ENCODE data around the gene CHRNA3.

The CHRNA3 gene

DNA sequence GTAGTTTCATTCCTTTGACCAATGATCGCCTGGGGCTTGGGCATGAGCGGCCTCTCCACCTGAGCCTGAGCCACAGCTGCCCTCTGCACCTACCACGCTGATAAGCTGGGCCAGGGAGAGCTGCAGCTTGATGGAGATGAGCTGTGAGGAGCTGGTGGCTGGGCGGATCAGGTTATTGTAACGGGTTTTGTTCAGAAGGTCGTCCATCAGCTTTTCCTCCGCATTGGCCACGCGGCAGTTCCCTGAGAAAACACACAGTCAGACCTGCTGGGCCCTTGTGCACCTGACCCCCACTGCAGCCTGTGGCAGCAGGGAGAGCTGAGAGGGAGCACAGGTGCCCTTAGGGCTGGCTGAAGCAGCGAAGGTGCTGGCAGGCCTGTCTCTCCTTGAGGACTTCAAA, 14.6 kb upstream of the CHRNA3 start:
- no peak for DNase-seq

DNA sequence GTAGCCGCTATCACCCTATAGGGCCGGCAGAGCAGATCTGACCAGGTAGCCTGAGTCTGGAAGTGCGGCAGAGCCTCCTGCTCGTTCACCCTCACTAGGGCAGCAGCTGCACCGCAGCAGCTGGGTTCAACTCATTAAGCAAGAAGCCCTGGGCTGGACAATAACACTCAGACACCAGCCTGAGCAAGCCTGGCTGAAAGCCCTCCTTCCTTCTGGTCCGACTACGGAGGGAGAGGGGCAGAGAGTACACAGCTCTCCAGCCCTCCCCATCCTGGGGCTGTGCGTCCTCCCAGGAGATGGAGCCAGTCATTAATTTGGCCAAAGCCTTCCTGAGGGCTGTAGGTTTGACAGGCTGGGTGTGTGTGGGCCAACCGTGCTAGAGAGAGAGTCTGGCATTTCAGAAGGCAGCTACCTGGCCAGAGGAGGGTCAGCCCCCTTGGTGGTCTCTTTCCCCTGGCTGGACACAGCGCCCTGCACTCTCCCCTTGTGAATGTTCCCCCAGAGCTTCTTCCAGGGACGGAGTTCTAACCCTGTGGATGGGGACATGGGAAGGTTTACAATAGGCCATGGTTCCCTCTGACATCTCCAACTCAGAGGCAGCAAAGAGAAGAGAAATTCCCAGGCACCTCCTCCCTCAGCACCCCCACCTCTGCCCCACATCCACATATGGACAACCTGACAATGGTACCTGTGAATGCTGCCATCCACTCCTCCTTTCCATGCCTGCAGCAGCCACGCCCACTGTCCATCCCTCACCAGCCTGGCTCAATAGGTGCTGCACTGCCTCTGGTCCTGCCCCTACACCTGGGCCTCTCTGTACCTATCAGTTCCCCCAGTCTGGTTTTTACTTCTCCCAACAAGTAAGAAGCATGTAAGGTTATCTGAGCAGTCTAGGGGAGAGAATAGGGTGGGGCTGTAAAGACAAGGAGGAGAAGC, 13.7 kb upstream of the CHRNA3 start:
- no peak for DNase-seq

DNA sequence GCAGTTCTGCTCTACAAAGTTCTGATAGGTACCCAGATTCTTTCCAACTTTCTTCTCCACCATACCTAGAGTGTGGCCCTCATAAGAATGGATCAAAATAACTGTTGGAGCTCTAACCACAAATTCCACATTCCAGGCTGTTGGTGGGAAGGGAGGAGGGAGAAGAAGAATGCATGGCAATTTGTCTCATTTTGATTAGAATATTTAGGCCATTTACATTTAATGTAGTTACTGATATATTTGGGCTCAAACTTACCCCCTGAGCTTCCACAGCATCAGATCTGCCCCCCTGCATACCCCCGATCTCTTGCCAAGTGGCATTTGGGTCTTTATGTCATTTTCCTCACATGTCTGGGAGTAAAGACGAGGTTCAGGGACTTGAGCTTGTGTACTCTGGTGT, 12.6 kb upstream of the CHRNA3 start:
- no peak for DNase-seq

GRCh38 chr15:78630886-78631633, 10.3 kb upstream of the CHRNA3 start:
- DNase-seq, result no peak

GRCh38 chr15:78629716-78630065, 8.9 kb upstream of the CHRNA3 start:
- DNase-seq, result no peak

DNA sequence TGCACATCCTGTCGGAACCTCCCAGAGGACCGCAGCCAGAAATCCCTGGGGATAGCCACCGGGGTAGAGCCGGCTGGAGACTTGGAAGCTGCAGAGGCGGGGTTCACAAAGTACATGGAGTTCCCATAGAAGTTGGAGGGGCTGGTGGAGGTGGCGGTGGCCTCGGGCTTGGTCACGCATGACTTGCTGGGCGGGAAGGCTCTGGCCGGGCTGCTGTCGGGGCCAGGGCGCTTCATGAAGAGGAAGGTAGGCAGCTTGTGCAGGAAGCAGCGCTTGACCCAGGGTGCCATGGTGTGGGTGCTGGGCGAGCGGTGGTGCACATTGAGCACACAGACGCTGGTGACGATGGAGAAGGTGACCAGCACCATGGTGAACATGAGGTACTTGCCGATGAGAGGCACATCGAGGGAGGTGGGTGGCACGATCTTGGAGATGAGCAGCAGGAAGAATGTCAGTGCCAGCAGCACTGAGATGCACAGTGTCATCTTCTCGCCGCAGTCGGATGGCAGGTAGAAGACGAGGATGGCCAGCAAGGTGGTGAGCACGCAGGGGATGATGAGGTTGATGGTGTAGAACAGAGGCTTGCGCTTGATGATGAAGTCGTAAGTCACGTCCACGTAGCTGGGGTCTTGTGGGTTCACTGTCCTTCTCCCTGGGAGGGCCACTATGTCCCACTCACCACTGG, 8.4 kb upstream of the CHRNA3 start:
- no peak for DNase-seq

GRCh38 chr15:78628227-78628626, 7.4 kb upstream of the CHRNA3 start:
- no peak for DNase-seq

GRCh38 chr15:78627348-78627747, 6.6 kb upstream of the CHRNA3 start:
- DNase-seq, result no peak

DNA sequence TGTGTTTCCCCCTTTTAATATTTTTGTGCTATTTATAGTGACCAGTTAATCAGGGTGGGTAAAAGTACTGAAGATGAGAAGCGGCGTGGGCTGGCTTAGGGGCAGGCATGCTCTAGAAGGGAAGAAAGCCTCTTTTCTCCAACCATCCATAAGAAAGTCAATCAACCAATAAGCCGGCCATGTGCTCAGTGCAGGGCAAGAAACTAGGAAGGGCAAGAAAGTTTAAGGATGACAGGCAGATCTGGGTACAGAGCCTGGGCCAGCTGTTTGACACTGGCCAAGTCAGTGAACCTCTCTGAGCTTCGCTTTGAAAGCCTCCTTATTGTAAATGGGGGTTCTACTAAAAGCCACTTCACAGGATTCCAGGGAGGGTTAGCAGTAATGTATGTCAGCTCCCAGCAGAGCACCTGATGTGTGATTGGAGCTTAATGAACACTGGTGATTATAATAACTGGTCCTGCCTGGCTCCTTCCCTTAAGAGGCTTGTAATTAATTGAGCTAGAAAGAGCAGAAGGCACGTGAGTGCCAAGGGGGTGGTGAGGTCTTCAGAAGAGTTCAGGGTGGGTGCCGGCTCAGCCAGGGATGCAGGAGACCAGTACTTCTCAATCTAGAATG, 5.7 kb upstream of the CHRNA3 start:
- DNase-seq, result peak; percentile 34

DNA sequence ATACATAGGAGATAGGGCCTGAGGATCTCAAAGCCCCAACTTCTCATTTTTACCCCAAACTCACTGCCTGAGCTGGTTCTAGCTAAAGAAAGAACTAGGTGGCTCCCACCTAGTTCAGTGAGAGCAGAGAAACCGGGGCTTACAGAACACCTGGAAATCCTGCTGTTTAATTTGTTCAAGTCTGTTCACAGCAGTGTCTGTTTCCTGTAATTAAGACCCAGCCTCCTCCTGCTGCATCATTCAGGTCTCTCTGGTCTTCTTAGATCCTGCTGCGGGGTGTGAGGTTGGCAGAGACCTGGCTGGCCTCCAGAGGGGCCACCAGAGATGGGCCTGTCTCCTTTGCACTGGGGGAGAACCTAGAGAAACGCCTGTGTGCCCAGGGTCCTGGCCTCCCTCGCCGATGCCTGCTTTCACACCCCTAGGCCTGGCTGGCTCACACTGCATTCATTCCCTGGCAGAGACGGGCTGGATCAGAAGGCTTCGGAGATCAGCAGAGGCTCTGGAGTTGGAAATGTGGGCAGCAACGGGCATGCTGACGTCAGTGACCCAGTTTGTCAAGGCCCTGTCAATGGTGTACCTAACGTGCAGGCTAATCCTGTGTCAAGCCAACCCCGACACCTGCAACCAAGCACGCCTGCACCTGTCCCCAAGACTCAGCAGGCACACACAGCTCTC, 4.9 kb upstream of the CHRNA3 start:
- DNase-seq, result peak; percentile 55

GRCh38 chr15:78624651-78625590, 4.1 kb upstream of the CHRNA3 start:
- DNase-seq, result no peak

DNA sequence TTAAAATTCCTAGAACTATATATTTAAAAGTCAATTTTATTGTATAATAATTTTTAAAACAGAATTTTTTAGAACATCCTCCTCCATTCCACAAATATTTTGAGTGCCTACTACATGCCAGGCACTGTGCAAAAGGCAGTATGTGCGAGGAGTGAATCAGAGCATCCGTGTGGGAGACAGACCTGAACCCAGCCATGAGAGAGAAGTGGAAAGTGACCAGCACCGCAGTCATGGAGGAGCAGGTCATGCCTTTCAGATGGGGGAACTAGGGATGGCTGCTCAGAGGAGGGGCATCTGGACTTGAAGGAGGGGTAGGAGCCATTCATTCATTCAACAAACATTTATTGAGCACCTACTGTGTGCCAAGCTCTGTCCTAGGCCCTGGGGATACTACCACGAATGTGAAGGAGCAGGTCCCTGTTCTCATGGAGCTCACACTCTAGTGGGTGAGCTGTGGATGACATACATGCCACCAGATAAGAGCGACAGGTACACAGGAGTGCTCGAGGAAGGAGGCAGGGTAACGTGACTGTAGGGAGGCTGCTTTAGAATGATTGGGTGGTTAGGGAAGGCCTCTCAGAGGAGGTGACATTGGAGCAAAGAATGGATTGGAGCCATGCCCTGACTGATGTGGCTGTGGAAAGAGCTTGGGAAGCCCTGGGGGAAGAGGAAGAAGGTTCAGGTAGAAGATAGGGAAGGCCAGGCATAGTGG, 3.1 kb upstream of the CHRNA3 start:
- no peak for DNase-seq

DNA sequence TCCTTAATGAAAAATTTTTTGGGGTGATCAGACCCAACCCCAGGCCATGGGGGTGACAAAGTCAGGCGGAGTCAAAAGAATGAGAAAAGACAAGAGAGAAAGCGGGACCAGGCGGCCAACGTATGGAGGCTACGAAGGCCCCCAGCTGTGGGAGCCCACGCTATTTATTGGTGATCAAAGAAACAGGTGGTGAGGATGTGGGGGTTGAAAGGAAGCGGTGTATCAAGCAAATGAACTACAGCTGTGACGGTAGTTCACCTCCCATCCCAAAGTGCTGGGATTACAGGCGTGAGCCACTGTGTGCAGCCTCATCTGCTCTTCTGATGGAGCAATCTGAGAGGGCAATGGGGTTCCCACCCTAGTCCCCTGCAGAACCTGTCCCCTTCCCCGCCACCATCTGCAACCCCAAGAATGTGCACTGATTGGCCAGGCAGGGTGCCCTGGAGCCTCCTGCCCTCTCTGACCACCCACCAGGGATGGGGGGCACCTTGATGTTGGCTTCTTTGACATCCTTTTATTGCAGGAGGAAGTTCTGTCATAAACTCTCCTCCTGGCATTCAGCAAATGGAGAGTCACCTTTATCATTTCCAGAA, 1.1 kb upstream of the CHRNA3 start:
- no peak for DNase-seq

DNA sequence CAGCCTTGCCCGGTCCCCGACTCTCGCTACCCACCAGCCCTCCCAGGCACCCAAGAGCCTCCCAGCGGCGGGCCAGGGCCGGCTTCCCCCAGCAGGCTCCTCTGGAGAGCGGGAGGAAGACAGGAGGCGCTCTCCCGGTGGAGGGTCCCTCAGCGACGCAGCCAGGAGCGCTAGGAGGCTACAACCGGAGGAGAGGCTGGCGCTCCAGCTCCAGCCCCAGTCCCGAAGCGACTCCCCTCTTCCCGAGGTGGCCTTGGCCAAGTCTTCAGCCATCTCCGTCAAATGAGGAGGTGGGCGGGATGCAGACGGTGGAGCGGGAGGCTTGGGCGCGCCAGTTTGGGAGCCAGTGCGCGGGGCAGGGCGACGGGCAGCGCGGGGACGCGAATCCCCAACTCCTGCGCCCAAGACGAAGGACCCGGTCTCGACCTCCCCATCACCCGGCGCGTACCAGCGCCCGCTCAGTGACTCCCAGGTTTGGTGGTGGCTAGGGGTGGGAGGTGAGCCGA, 722 bp downstream of the CHRNA3 start:
- peak; percentile 5 for DNase-seq

DNA sequence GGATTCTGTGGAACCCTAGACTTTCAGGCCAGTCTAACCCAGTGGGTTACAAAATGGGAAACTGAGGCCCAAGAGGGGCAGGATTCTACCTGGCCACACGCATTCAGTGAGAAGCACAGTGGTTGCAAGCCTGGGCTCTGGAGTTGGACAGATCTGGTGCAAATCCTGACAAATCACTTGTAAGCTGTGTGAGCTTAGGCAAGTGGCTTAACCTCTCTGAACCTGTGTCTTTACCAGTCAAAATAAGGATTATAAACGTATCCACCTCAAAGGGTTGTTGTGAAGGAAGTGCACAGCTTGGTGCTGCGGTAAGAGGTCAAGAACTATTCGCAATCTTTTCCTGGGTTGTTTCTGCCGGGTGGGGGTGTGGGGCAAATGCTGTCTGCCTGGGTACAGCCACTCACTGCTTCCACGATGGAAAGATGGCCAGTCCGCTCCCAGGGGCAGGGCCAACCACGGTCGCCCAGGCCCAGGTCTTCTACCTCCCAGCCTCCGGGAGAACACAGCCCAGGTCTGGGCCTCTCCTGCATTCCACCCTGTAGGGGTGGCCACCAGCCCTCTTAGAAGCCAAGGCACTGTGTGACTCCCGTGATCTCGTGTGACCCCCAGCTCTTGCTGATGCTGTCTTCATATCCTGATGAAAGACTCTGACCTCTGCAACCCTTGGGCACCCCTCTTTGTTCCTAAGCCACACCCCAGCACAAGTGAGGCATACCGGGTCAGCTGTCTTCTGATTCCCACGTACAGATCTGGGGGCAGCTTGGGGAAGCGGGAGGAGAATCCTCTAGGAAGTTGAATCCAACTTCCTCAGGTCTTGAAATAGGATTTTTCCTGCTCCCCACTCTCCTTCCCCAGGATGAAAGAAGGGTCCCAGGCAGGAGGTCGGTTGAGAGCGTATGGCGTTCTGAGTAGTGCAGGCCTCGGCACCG, 1.5 kb downstream of the CHRNA3 start:
- no peak for DNase-seq

GRCh38 chr15:78618490-78618934, 2.3 kb downstream of the CHRNA3 start:
- peak; percentile 42 for DNase-seq

GRCh38 chr15:78618064-78618463, 2.7 kb downstream of the CHRNA3 start:
- DNase-seq, result no peak

DNA sequence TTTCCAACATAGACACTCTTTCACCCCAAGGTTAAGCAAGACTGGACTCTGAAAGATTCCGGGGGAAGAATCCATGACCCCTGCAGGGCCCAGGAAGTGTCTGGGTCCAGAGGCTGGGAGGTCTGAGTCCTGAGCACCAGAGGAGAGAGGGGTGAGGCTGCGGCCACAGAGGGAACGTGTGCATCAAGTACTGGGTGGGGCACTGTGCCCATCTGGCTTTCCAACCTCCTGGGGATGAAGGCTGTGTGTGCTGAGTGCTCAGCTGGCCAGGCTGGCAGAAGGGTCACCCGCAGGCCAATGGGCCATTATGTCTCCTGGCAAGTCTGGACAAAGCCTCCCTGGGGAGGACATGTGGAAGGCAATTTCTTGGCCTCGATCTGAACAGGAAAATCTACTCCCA, 3.3 kb downstream of the CHRNA3 start:
- no peak for DNase-seq

- DNase-seq, result no peak
Measured at GRCh38 chr15:78617076-78617475, 3.7 kb downstream of the CHRNA3 start.
